Measurements from ENCODE around the gene RPL7L1.

Gene RPL7L1

GRCh38 chr6:42936398-42936797 lies 57.0 kb downstream of the RPL7L1 start:
- no peak for DNase-seq

DNA sequence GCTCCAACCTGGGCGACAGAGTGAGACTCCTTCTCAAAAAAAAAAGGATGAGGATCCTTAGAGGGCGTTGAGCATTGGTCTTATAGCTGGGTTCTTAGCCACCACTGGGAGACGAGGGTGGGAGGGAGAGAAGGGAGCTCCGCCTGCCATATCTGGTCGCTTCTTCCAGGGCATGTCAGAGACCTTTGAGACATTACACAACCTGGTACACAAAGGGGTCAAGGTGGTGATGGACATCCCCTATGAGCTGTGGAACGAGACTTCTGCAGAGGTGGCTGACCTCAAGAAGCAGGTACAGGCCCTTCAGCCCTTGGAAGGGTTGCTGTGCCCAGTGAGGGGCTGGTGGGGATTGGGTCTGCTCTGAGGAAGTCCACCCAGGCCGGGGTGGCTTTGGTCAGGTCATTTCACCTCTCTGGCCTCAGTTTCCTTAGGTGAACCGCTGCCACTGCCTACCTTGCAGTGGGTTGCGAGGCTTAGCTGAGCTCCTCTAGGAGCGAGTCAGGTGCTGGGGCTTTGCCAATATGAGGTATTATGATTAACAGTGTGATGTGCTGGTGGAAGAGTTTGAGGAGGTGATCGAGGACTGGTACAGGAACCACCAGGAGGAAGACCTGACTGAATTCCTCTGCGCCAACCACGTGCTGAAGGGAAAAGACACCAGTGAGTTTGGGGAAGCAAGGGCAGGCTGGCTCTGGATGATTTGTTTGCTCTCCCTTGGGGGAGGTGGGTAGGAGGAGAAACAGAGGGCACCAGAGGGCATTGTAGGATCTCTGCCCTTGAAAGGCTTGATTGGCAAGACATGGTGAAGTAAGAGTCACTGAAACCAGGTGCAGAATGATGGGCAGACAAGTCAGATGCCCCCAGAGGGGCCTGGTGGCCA lies 58.4 kb downstream of the RPL7L1 start:
- no peak for DNase-seq

DNA sequence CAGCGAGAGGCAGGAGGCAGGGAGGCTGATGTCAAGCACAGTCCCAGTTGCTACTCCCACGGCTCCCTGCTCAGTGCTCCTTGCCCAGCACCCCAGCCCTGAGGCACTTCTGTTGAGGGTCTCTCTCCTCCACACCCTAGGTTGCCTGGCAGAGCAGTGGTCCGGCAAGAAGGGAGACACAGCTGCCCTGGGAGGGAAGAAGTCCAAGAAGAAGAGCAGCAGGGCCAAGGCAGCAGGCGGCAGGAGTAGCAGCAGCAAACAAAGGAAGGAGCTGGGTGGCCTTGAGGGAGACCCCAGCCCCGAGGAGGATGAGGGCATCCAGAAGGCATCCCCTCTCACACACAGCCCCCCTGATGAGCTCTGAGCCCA lies 59.0 kb downstream of the RPL7L1 start:
- no peak for DNase-seq

- DNase-seq: no peak
Observed at GRCh38 chr6:42938987-42939809, 59.8 kb downstream of the RPL7L1 start.

All from NCI-H1436 (cell line).